22Rv1 (cell line): ENCODE measurements around the gene XYLB.

Experiments used
- CTCF ChIP-seq: fragments of 450-650 bp; IDR thresholded peaks from 2 replicates; pipeline ENCODE4 v1.5.1; 2017; ENCODE audit warnings: mild to moderate bottlenecking
- ZFX ChIP-seq: fragments of 450-650 bp; IDR thresholded peaks from 2 replicates; pipeline ENCODE4 v1.6.1; 2017; ENCODE audit warnings: antibody characterized with exemption, borderline replicate concordance

- TF ChIP-seq CTCF (no peak), ZFX (no peak)
These were observed 12.5 kb downstream of the XYLB start for GRCh38 chr3:38359038-38359437.
